ENCODE data around the gene WDR27. TPM values are rescaled to one million over a fixed set of nuclear protein-coding genes. Genes with fewer than 3 reads are reported as not detected.

The WDR27 gene
- total and polyA plus RNA-seq, 4 donors = 6.9 to 68.1 (median 31.4) TPM

DNA sequence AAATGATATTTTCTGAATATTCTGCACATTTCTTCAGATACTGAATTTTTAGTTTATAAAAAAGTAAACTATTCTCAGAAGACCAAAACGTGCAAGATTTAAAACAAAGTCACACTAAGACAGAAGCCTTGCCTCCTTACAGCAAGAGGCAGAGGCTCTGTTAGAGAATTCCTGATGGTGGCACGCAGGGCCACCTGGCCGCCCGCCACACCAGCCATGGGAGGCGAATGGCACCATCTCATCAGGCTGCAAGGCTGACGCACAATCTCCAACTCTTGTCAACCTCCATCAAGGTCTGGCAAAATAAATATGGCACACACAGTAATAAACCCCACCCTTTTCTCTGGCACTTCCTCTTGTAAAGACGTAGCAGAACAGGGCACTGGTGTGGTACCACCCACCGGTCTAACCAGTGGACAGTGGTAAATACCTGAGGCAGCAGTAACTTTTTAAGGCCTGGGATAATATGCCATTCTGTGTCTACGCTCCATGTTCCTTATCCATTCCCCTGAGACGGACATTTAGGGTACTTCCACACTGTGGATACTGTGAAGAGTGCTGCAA lies 111.4 kb downstream of the WDR27 start:
- H3K36me3 ChIP-seq (ENCODE audit: control insufficient read depth in 4 of 4, insufficient read depth in 4 of 4, low read length in 4 of 4) = no peaks in the 10 kb centered on the region
- no peaks in the 10 kb centered on the region for H3K4me1 ChIP-seq (ENCODE audit: control insufficient read depth in 5 of 5, insufficient read depth in 5 of 5, low read length in 5 of 5)
- no peak overlapping the region for H3K27ac ChIP-seq (ENCODE audit: low read depth in 1 of 2, low read length in 1 of 2)
- H3K4me3 ChIP-seq = no peak overlapping the region
- H3K9ac ChIP-seq (ENCODE audit: insufficient read depth in 1 of 2, low read length in 2 of 2) = no peak overlapping the region
- no peaks in the 10 kb centered on the region for H3K9me3 ChIP-seq (ENCODE audit: control insufficient read depth in 4 of 4, insufficient read depth in 3 of 4, low read length in 3 of 4)
- ATAC-seq (ENCODE audit: insufficient read depth, low FRiP score) = no peak
- TF ChIP-seq, protein P1, sequence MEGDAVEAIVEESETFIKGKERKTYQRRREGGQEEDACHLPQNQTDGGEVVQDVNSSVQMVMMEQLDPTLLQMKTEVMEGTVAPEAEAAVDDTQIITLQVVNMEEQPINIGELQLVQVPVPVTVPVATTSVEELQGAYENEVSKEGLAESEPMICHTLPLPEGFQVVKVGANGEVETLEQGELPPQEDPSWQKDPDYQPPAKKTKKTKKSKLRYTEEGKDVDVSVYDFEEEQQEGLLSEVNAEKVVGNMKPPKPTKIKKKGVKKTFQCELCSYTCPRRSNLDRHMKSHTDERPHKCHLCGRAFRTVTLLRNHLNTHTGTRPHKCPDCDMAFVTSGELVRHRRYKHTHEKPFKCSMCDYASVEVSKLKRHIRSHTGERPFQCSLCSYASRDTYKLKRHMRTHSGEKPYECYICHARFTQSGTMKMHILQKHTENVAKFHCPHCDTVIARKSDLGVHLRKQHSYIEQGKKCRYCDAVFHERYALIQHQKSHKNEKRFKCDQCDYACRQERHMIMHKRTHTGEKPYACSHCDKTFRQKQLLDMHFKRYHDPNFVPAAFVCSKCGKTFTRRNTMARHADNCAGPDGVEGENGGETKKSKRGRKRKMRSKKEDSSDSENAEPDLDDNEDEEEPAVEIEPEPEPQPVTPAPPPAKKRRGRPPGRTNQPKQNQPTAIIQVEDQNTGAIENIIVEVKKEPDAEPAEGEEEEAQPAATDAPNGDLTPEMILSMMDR (IDR thresholded peaks at IDR 0.05; ENCODE audit: control extremely low read depth, extremely low read depth) = no peak
- no peak for DNase-seq
- WGBS, 2 donors = 88 to 93% methylated on average over 10 of the region's 10 CpGs
- no peaks in the 10 kb centered on the region for H3K27me3 ChIP-seq (ENCODE audit: control insufficient read depth in 3 of 3, insufficient read depth in 3 of 3, low read length in 2 of 3)

DNA sequence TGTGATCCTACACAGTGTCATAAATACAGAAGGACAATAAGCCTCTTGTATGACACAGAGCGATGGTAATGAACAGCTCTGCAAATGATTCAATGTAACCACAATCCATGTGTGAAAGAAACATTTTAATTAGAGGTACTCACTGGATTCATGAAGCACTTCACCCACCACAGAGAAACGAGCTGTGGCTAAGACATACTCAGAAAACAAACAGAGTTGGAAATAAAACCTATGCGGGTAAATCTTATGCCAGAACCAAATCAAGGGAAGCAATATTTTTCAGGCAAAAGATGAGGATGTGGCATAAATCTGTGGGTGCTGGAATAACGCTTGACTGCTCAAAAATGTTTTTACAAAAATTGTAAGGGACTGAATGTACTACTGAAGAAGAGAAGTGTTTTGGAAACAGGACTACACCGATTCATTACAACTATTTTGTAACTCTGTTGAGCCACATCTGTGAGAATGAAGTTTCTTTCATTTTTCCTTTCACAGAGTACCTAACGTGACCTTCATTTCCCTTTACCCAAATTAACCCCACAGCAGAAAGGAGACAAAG lies 112.1 kb downstream of the WDR27 start:
- H3K9me3 ChIP-seq (ENCODE audit: control insufficient read depth in 4 of 4, insufficient read depth in 3 of 4, low read length in 3 of 4) = no peaks in the 10 kb centered on the region
- H3K9ac ChIP-seq (ENCODE audit: insufficient read depth in 1 of 2, low read length in 2 of 2) = no peak overlapping the region
- no peaks in the 10 kb centered on the region for H3K36me3 ChIP-seq (ENCODE audit: control insufficient read depth in 4 of 4, insufficient read depth in 4 of 4, low read length in 4 of 4)
- H3K4me3 ChIP-seq = no peak overlapping the region
- WGBS, 2 donors = 60 to 66% methylated on average over 6 of the region's 6 CpGs
- no peak overlapping the region for H3K27ac ChIP-seq (ENCODE audit: low read depth in 1 of 2, low read length in 1 of 2)
- H3K27me3 ChIP-seq (ENCODE audit: control insufficient read depth in 3 of 3, insufficient read depth in 3 of 3, low read length in 2 of 3) = no peaks in the 10 kb centered on the region
- DNase-seq (no peak), ATAC-seq (ENCODE audit: insufficient read depth, low FRiP score) (no peak)
- no peaks in the 10 kb centered on the region for H3K4me1 ChIP-seq (ENCODE audit: control insufficient read depth in 5 of 5, insufficient read depth in 5 of 5, low read length in 5 of 5)
- TF ChIP-seq, protein P1 (IDR thresholded peaks at IDR 0.05; ENCODE audit: control extremely low read depth, extremely low read depth) = no peak

DNA sequence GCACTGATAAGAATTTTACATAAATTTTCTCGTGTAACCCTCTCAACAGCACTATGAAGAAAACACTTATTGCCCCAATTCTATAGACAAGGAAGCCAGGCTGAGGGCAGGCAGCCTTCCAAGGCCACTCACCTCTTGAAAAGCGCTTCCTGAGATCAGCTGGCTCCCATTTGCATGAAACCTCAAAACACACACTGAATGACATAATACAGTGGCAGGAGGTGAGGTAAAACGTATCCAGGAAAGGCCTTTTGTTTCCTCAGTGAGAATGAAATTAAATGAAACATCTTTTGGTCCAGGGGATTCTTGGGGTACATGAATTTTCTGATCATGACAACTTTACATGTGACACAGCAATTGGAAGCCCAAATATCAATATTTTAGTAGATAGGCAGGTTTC lies 112.5 kb downstream of the WDR27 start:
- H3K36me3 ChIP-seq (ENCODE audit: control insufficient read depth in 4 of 4, insufficient read depth in 4 of 4, low read length in 4 of 4) = no peaks in the 10 kb centered on the region
- WGBS, 2 donors = 40 to 61% methylated on average over 3 of the region's 3 CpGs
- no peaks in the 10 kb centered on the region for H3K9me3 ChIP-seq (ENCODE audit: control insufficient read depth in 4 of 4, insufficient read depth in 3 of 4, low read length in 3 of 4)
- H3K27ac ChIP-seq (ENCODE audit: low read depth in 1 of 2, low read length in 1 of 2) = no peak overlapping the region
- H3K4me1 ChIP-seq (ENCODE audit: control insufficient read depth in 5 of 5, insufficient read depth in 5 of 5, low read length in 5 of 5) = no peaks in the 10 kb centered on the region
- ATAC-seq (ENCODE audit: insufficient read depth, low FRiP score) (no peak), DNase-seq (peak in 1 of 3 donors; percentile 8)
- H3K27me3 ChIP-seq (ENCODE audit: control insufficient read depth in 3 of 3, insufficient read depth in 3 of 3, low read length in 2 of 3) = no peaks in the 10 kb centered on the region
- TF ChIP-seq, protein P1 (IDR thresholded peaks at IDR 0.05; ENCODE audit: control extremely low read depth, extremely low read depth) = no peak
- H3K9ac ChIP-seq (ENCODE audit: insufficient read depth in 1 of 2, low read length in 2 of 2) = no peak overlapping the region
- no peak overlapping the region for H3K4me3 ChIP-seq

DNA sequence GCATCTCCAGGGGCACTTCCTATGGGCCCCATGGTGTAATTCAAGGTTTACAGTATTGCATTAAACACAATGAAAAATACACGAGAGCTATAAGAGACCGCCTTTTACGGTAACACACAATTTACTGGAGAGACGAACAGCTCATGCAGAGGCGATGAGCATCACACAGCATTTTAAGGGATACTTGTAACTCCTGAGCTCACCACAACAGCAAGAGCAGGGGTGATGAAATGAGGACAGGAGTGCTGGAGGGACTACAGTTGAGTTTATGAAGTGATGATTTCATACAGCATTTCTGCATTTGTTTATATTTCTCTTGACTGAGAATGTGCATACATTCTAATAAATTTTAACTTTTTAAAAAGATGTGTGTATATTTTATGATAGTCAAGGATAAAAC lies 113.9 kb downstream of the WDR27 start:
- 97 to 98% methylated on average over 5 of the region's 5 CpGs for WGBS, 2 donors
- no peak for DNase-seq
- Histone ChIP-seq H3K27me3 (ENCODE audit: control insufficient read depth in 3 of 3, insufficient read depth in 3 of 3, low read length in 2 of 3) (no peaks in the 10 kb centered on the region), H3K4me3 (no peak overlapping the region), H3K27ac (ENCODE audit: low read depth in 1 of 2, low read length in 1 of 2) (no peak overlapping the region), H3K4me1 (ENCODE audit: control insufficient read depth in 5 of 5, insufficient read depth in 5 of 5, low read length in 5 of 5) (no peaks in the 10 kb centered on the region), H3K9me3 (ENCODE audit: control insufficient read depth in 4 of 4, insufficient read depth in 3 of 4, low read length in 3 of 4) (no peaks in the 10 kb centered on the region), H3K36me3 (ENCODE audit: control insufficient read depth in 4 of 4, insufficient read depth in 4 of 4, low read length in 4 of 4) (no peaks in the 10 kb centered on the region), H3K9ac (ENCODE audit: insufficient read depth in 1 of 2, low read length in 2 of 2) (no peak overlapping the region)
- ATAC-seq (ENCODE audit: insufficient read depth, low FRiP score) = no peak
- TF ChIP-seq, protein P1 (IDR thresholded peaks at IDR 0.05; ENCODE audit: control extremely low read depth, extremely low read depth) = no peak
